Heart right ventricle (tissue), 16 donors: ENCODE measurements around the gene ATL3. TPM values are rescaled to one million over a fixed set of nuclear protein-coding genes. Genes with fewer than 3 reads are reported as not detected.

Experiments
- ATAC-seq, 8 donors: fragments of 200-7000 bp; cut with Tn5 transposase; one replicate each; pipeline ENCODE4 v1.9.1; 2020; ENCODE audit warnings: mild to moderate bottlenecking in 8 of 8, moderate library complexity in 8 of 8, moderate number of reproducible peaks in 1 of 8
- DNase-seq, 2 donors: peaks; one replicate each; pipeline ENCODE4 v3.0.0-alpha.2; 2020
- H3K27ac ChIP-seq, 10 donors: fragments of 200-600 bp; sonication (generic) in 2 of 10; one replicate each; pipeline versions ENCODE4 v1.5.0 to v1.8.0; 2020 to 2022; ENCODE audit warnings: mild to moderate bottlenecking in 3 of 10
- H3K27me3 ChIP-seq, 7 donors: fragments of 200-600 bp; one replicate each; pipeline ENCODE4 v1.8.0; 2021 to 2022; ENCODE audit warnings: mild to moderate bottlenecking in 2 of 7
- H3K36me3 ChIP-seq, 9 donors: fragments of 200-600 bp; sonication (generic) in 1 of 9; one replicate each; pipeline versions ENCODE4 v1.5.0 to v1.8.0; 2020 to 2022; ENCODE audit warnings: mild to moderate bottlenecking in 2 of 9
- H3K4me1 ChIP-seq, 9 donors: fragments of 200-600 bp; sonication (generic) in 1 of 9; one replicate each; pipeline versions ENCODE4 v1.5.0 to v1.8.0; 2020 to 2022; ENCODE audit warnings: mild to moderate bottlenecking in 4 of 9
- H3K4me3 ChIP-seq, 10 donors: fragments of 200-600 bp; sonication (generic) in 2 of 10; one replicate each; pipeline versions ENCODE4 v1.5.0 to v1.8.0; 2020 to 2022; ENCODE audit warnings: mild to moderate bottlenecking in 7 of 10, moderate library complexity in 2 of 10
- H3K9me3 ChIP-seq, 11 donors: fragments of 200-600 bp in 10 of 11; sonication (generic) in 2 of 11; one replicate each; pipeline versions ENCODE4 v1.5.0 to v1.8.0; 2013 to 2022; ENCODE audit warnings: mild to moderate bottlenecking in 2 of 11, control low read depth in 1 of 11, moderate library complexity in 1 of 11
- CTCF ChIP-seq, 9 donors: fragments of 200-600 bp; sonication (generic) in 2 of 9; IDR thresholded peaks; one replicate each; pipeline versions ENCODE4 v1.5.0 to v1.8.0; 2021 to 2022; ENCODE audit warnings: antibody characterized with exemption in 9 of 9, mild to moderate bottlenecking in 5 of 9, moderate library complexity in 1 of 9
- WGBS, 2 donors: extraction: QIAGEN DNeasy Blood & Tissue Kit; methylation state at CpG; one replicate each; pipeline ENCODE4 v1.1.7; 2013; ENCODE audit warnings: inconsistent platforms in 1 of 2; 5-methylcytosine and 5-hydroxymethylcytosine counted together
- intact Hi-C, 10 donors: fragments of 100-400 bp; cut with DNase I; formaldehyde crosslinking; loops; one replicate each; pipeline versions ENCODE4 v1.11.1 to v1.14.2; 2022
- polyA plus RNA-seq, 2 donors: library from polyadenylated mRNA; stranded (reverse); fragments of 200-250 nt; gene quantifications; one replicate each; pipeline ENCODE4 v1.2.3, GENCODE V29; 2013
- total RNA-seq, 10 donors: library from RNA; stranded (reverse); fragmentation: NEBNext Ultra II Directional in 3 of 10; extraction: Animal tissue kit (Norgen Biotek cat#: 25700) in 3 of 10; gene quantifications; one replicate each; pipeline versions ENCODE4 v1.2.1 to v1.2.4, GENCODE V29; 2021 to 2023
- donor health status: Arrhythmogenic right ventricular cardiomyopathy.
- donor health status: ischemic (EF 13 %, LVEDD 7.1; RV severe dilation, severe dysfunction).
- donor health status: healthy with polysubstance abuse.
- donor health status: DM: no; HTN: yes; CAD: no.
- donor health status: DM: no; HTN: no; CAD: no.
- donor health status: ischemic (EF 25% LVEDD 6.9; RV normal size, moderate dysfunction).
- donor health status: ischemic (EF 25% LVEDD 5.7; RV mildly dilated, moderate dysfunction).
- donor health status: healthy.
- donor health status: DM: yes; HTN: yes; CAD: no.
- donor health status: Ischemic cardiomyopathy.
- donor health status: ischemic (EF 35%, LVEDD 5.7; RV mildly dilated, moderate dysfunction).
- donor health status: nonischemic (EF 11% LVEDD 7.7; RV severe dilation, severe dysfunction).
- donor health status: DM: yes; HTN: yes; CAD: no.
- donor health status: PGD.
- donor health status: ischemic (EF 29% LVEDD 5.4; RV normal size, mild dysfunction).
- donor health status: nonischemic (EF 23%, LVEDD 6.1; RV moderate dilation, normal function).

ATL3 gene
- total and polyA plus RNA-seq, 12 donors = 5.9 to 22.2 (median 12.3) TPM

DNA sequence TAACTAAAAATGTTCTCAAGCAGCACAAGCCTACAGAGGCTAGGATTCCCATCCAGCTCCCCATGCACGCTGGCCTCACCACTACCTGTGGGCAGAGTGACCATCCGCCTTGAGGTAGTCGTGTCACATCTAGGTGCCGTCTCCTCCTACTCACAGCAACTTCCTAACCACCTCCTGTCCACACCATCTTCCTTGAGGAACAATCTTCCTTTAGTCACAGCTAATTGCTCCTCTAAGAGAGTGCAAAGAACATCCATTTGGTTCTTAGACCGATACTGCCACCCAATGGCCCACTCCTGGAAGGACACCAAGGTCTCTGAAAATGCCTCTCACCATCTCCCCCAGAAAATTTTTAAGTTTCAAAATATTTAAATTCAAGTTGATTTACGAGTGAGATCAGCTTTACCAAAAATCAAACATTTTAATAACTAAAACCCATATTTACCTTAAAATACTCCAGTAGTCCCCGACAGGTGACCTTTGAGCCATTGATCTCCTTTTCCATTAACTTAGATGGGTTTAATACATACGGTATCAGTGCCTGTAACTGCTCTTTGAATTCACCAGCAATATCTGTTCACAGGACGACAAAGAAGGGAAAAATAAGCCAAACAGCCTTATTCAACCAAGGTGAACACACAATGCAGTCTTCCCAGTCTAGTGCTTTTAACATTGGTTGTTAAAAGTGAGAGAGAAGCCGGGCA is 35.3 kb downstream of the ATL3 start:
- 67 to 68% methylated on average over 10 of the region's 10 CpGs for WGBS, 2 donors
- ATAC-seq (peak; percentile 62 to 80 (median 74)), DNase-seq (peak; percentile 22 to 49)
- intact Hi-C loops = loop anchor here (1.0 to 10.0 kb wide), 9 partner anchors 44 to 601 kb away; no protein-coding TSS in a partner anchor
- peaks cover 0 to 8% (median 0%) of the 10 kb centered on the region in 9 donors for H3K4me1 ChIP-seq
- H3K36me3 ChIP-seq = peaks cover 0 to 97% (median 31%) of the 10 kb centered on the region in 9 donors
- no peaks in the 10 kb centered on the region for H3K27me3 ChIP-seq
- H3K9me3 ChIP-seq = no peaks in the 10 kb centered on the region
- no peak overlapping the region for H3K27ac ChIP-seq
- H3K4me3 ChIP-seq = no peak overlapping the region
- peak; percentile 64 to 92 (median 84) for TF ChIP-seq CTCF (IDR thresholded peaks at IDR 0.05)

GRCh38 chr11:63629426-63629825 is 41.8 kb downstream of the ATL3 start:
- ATAC-seq = no peak
- Histone ChIP-seq H3K4me3 (no peak overlapping the region), H3K9me3 (no peaks in the 10 kb centered on the region), H3K27ac (no peak overlapping the region), H3K27me3 (no peaks in the 10 kb centered on the region), H3K36me3 (peaks cover 0 to 81% (median 41%) of the 10 kb centered on the region in 9 donors), H3K4me1 (peaks cover 0 to 8% (median 0%) of the 10 kb centered on the region in 9 donors)
- DNase-seq = no peak
- intact Hi-C loops = loop anchor here in 1 of 10 donors (10.0 kb wide), 1 partner anchor 65 kb away; the partner anchor contains the start of gene PLAAT2
- TF ChIP-seq CTCF (IDR thresholded peaks at IDR 0.05) = no peak
- WGBS, 2 donors = 96 to 98% methylated on average over 3 of the region's 3 CpGs

GRCh38 chr11:63623513-63624140 is 47.5 kb downstream of the ATL3 start:
- Histone ChIP-seq H3K36me3 (peaks cover 0 to 23% (median 9%) of the 10 kb centered on the region in 9 donors), H3K4me3 (no peak overlapping the region), H3K4me1 (peaks cover 0 to 22% (median 0%) of the 10 kb centered on the region in 9 donors), H3K27ac (no peak overlapping the region), H3K27me3 (no peaks in the 10 kb centered on the region), H3K9me3 (no peaks in the 10 kb centered on the region)
- no peak for DNase-seq
- no peak for ATAC-seq
- intact Hi-C loops = loop anchor here in 2 of 10 donors (5.0 to 10.0 kb wide), 2 partner anchors 59 to 131 kb away; partner anchors contain the start of genes PLAAT2 (in 1 of the 2) and PLAAT5 (in 1 of the 2)
- WGBS, 2 donors = 58 to 59% methylated on average over 7 of the region's 7 CpGs
- TF ChIP-seq CTCF (IDR thresholded peaks at IDR 0.05) = no peak

DNA sequence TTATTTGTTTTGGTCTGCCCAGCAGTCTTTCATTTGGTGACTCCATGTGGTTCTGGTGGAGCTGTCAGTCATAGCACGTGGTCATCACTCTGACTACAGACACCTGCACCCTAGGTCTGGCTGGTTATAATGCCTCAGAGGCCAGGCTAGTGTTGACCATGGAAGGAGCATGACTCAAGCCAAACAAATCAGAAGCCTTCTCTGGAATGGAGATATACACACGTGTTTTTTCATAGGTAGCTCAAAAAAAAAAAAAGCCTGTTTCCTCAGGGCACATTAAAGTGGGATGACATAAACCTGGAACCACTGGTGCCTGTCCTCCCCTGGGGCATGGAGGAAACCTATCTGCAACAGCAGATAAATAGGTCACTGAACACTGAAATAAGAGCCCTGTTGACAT is 48.9 kb downstream of the ATL3 start:
- WGBS, 2 donors = 34 to 42% methylated on average over 2 of the region's 2 CpGs
- H3K27me3 ChIP-seq = no peaks in the 10 kb centered on the region
- ATAC-seq (no peak), DNase-seq (no peak)
- TF ChIP-seq CTCF (IDR thresholded peaks at IDR 0.05) = no peak
- no peak overlapping the region for H3K4me3 ChIP-seq
- H3K27ac ChIP-seq = no peak overlapping the region
- no peaks in the 10 kb centered on the region for H3K9me3 ChIP-seq
- intact Hi-C loops = loop anchor here in 2 of 10 donors (5.0 to 10.0 kb wide), 2 partner anchors 58 to 130 kb away; partner anchors contain the start of genes PLAAT2 (in 1 of the 2) and PLAAT5 (in 1 of the 2)
- H3K4me1 ChIP-seq = peaks cover 0 to 22% (median 0%) of the 10 kb centered on the region in 9 donors
- H3K36me3 ChIP-seq = peaks cover 0 to 10% (median 3%) of the 10 kb centered on the region in 9 donors
